HepG2 (cell line): ENCODE results near the gene SMIM36. TPM values are rescaled to one million over a fixed set of nuclear protein-coding genes. Genes with fewer than 3 reads are reported as not detected.

Experiments
- ARHGAP35 ChIP-seq: sonication (generic); formaldehyde crosslinking; IDR thresholded peaks from 2 replicates; pipeline ENCODE4 v1.9.0; 2022; ENCODE audit warnings: mild to moderate bottlenecking, inconsistent platforms, moderate library complexity, missing genetic modification reagents, borderline replicate concordance
- CHD4 ChIP-seq: fragments of 200-600 bp; sonication (generic); IDR thresholded peaks from 2 replicates; pipeline ENCODE4 v1.7.0; 2017; ENCODE audit warnings: mild to moderate bottlenecking, low read length, borderline replicate concordance
- CREB1 ChIP-seq, 2 experiments: fragments of 450-650 bp in 1 of 2; IDR thresholded peaks; 2 replicates each; pipeline ENCODE4 v1.6.1; 2016 to 2017; ENCODE audit warnings: control low read depth in 1 of 2, mild to moderate bottlenecking in 1 of 2, missing compliant biosample characterization in 1 of 2, missing genetic modification characterization in 1 of 2
- HDAC1 ChIP-seq: sonication (generic); formaldehyde crosslinking; IDR thresholded peaks from 2 replicates; pipeline ENCODE4 v1.5.1; 2020; ENCODE audit warnings: mild to moderate bottlenecking, missing genetic modification reagents
- HNRNPL ChIP-seq: fragments of 200-400 bp; formaldehyde crosslinking; IDR thresholded peaks from 2 replicates; pipeline ENCODE4 v1.6.1; 2017; ENCODE audit warnings: mild to moderate bottlenecking, low read depth, low read length
- HOXA7 ChIP-seq: sonication (generic); formaldehyde crosslinking; IDR thresholded peaks from 2 replicates; pipeline ENCODE4 v1.8.1; 2022; ENCODE audit warnings: mild to moderate bottlenecking, missing genetic modification reagents, moderate library complexity
- ISL2 ChIP-seq: sonication (generic); formaldehyde crosslinking; IDR thresholded peaks from 2 replicates; pipeline ENCODE4 v1.5.0; 2020; ENCODE audit warnings: missing genetic modification reagents
- POLR2G ChIP-seq: fragments of 200-400 bp; formaldehyde crosslinking; IDR thresholded peaks from 2 replicates; pipeline ENCODE4 v1.6.1; 2018; ENCODE audit warnings: mild to moderate bottlenecking, low read depth, low read length, moderate library complexity
- SNAPC2 ChIP-seq: sonication (generic); formaldehyde crosslinking; IDR thresholded peaks from 2 replicates; pipeline ENCODE4 v1.8.1; 2022; ENCODE audit warnings: mild to moderate bottlenecking, missing genetic modification reagents
- SOX13 ChIP-seq, 3 experiments: fragments of 450-650 bp in 1 of 3; sonication (generic) in 1 of 3; formaldehyde crosslinking in 1 of 3; IDR thresholded peaks in 2 of 3; conservative IDR thresholded peaks in 1 of 3; 2 replicates each; pipeline versions ENCODE4 v1.5.0 to v1.6.1; 2016 to 2020; ENCODE audit warnings: antibody characterized with exemption in 1 of 3, mild to moderate bottlenecking in 1 of 3, missing compliant biosample characterization in 1 of 3, missing genetic modification reagents in 1 of 3, moderate library complexity in 1 of 3
- TRIM24 ChIP-seq: sonication (generic); formaldehyde crosslinking; IDR thresholded peaks from 2 replicates; pipeline ENCODE4 v1.8.0; 2022; ENCODE audit warnings: mild to moderate bottlenecking, missing genetic modification reagents
- ZFP82 ChIP-seq: sonication (generic); formaldehyde crosslinking; IDR thresholded peaks from 2 replicates; pipeline ENCODE4 v1.5.1; 2020; ENCODE audit warnings: mild to moderate bottlenecking, missing genetic modification reagents, borderline replicate concordance
- ZGPAT ChIP-seq: IDR thresholded peaks from 2 replicates; pipeline ENCODE4 v1.6.1; 2016; ENCODE audit warnings: mild to moderate bottlenecking
- ZNF260 ChIP-seq: sonication (generic); formaldehyde crosslinking; IDR thresholded peaks from 2 replicates; pipeline ENCODE4 v1.4.0; 2020; ENCODE audit warnings: missing genetic modification reagents, low read depth, mild to moderate bottlenecking, borderline replicate concordance
- ZNF280D ChIP-seq: sonication (generic); formaldehyde crosslinking; IDR thresholded peaks from 2 replicates; pipeline ENCODE4 v1.5.1; 2020; ENCODE audit warnings: mild to moderate bottlenecking, missing genetic modification reagents
- ZNF432 ChIP-seq: sonication (generic); formaldehyde crosslinking; IDR thresholded peaks from 2 replicates; pipeline ENCODE4 v1.5.0; 2020; ENCODE audit warnings: missing genetic modification reagents, mild to moderate bottlenecking, borderline replicate concordance
- ZNF775 ChIP-seq: sonication (generic); formaldehyde crosslinking; IDR thresholded peaks from 2 replicates; pipeline ENCODE4 v1.4.0; 2020; ENCODE audit warnings: missing genetic modification reagents, mild to moderate bottlenecking, moderate library complexity, borderline replicate concordance
- ZNF782 ChIP-seq: sonication (generic); formaldehyde crosslinking; IDR thresholded peaks from 2 replicates; pipeline ENCODE4 v1.4.0; 2020; ENCODE audit warnings: missing genetic modification reagents, mild to moderate bottlenecking, borderline replicate concordance
- polyA plus RNA-seq, 8 experiments: library from polyadenylated mRNA; depleted of rRNA in 3 of 8; stranded (reverse) in 7 of 8; unstranded in 1 of 8; fragments of >200 nt; fragmentation: Illumina TruSeq in 4 of 8; extraction: Trizol in 4 of 8; gene quantifications; 2 replicates each; pipeline versions ENCODE4 v1.2.1 to v1.2.3, GENCODE V29; 2011 to 2016; ENCODE audit warnings: low read depth in 4 of 8, missing spikeins in 1 of 8, mixed read lengths in 1 of 8; ENCODE audit not compliant: insufficient read depth in 1 of 8
- total RNA-seq, 5 experiments: library from RNA; depleted of rRNA; stranded (reverse); fragments of >200 nt; fragmentation: Illumina TruSeq; extraction: Trizol; gene quantifications; 2 replicates each; pipeline ENCODE4 v1.2.3, GENCODE V29; 2016; ENCODE audit warnings: low read depth in 1 of 5
- TF ChIP-seq, protein P1 (sequence below): sonication (generic); formaldehyde crosslinking; IDR thresholded peaks from 2 replicates; pipeline ENCODE4 v1.5.0; 2020; ENCODE audit warnings: missing genetic modification reagents
- TF ChIP-seq, protein P2 (sequence below): IDR thresholded peaks from 2 replicates; pipeline ENCODE4 v1.6.1; 2016

The SMIM36 gene
- total and polyA plus RNA-seq, 2 of the 13 experiments (the other 11 are each of a cell fraction or from before 2014, with no cell fraction given) = not detected

- TF ChIP-seq ZNF280D (0 out of 2 replicates have a peak, but pooled peaks have one; percentile 22), HOXA7 (CRISPR knock-in tag) (no peak), ZGPAT (CRISPR knock-in tag) (peak; percentile 13; the same call in 1 of the 2 replicates), ZNF775 (CRISPR knock-in tag) (no peak), ZFP82 (CRISPR knock-in tag) (no peak), CHD4 (no peak), TRIM24 (CRISPR knock-in tag) (no peak), ZNF432 (CRISPR knock-in tag) (no peak), CREB1 (IDR thresholded peaks at IDR 0.05) (no peak), CREB1 (CRISPR knock-in tag; IDR thresholded peaks at IDR 0.05) (no peak), ZNF260 (no peak), ISL2 (CRISPR knock-in tag) (0 out of 2 replicates have a peak, but pooled peaks have one; percentile 40), HDAC1 (CRISPR knock-in tag) (0 out of 2 replicates have a peak, but pooled peaks have one; percentile 7), ARHGAP35 (0 out of 2 replicates have a peak, but pooled peaks have one; percentile 32), SNAPC2 (CRISPR knock-in tag) (0 out of 2 replicates have a peak, but pooled peaks have one; percentile 23), HNRNPL (0 out of 2 replicates have a peak, but pooled peaks have one; percentile 30), SOX13 (IDR thresholded peaks at IDR 0.05) (no peak), SOX13 (CRISPR knock-in tag; conservative IDR thresholded peaks at IDR 0.05 in 1 of 2, IDR thresholded peaks at IDR 0.05 in 1 of 2) (no peak), ZNF782 (CRISPR knock-in tag) (no peak), POLR2G (peak; percentile 77)
- TF ChIP-seq, protein P1, sequence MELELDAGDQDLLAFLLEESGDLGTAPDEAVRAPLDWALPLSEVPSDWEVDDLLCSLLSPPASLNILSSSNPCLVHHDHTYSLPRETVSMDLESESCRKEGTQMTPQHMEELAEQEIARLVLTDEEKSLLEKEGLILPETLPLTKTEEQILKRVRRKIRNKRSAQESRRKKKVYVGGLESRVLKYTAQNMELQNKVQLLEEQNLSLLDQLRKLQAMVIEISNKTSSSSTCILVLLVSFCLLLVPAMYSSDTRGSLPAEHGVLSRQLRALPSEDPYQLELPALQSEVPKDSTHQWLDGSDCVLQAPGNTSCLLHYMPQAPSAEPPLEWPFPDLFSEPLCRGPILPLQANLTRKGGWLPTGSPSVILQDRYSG (CRISPR knock-in tag) = no peak
- TF ChIP-seq, protein P2, sequence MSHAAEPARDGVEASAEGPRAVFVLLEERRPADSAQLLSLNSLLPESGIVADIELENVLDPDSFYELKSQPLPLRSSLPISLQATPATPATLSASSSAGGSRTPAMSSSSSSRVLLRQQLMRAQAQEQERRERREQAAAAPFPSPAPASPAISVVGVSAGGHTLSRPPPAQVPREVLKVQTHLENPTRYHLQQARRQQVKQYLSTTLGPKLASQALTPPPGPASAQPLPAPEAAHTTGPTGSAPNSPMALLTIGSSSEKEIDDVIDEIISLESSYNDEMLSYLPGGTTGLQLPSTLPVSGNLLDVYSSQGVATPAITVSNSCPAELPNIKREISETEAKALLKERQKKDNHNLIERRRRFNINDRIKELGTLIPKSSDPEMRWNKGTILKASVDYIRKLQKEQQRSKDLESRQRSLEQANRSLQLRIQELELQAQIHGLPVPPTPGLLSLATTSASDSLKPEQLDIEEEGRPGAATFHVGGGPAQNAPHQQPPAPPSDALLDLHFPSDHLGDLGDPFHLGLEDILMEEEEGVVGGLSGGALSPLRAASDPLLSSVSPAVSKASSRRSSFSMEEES = no peak
Observed at GRCh38 chr17:55418369-55419268, 92.6 kb downstream of the SMIM36 start (continued).
